Ecto neural progenitor cell (in vitro differentiated cells): ENCODE data around the gene UBE2G2.

ENCODE experiments used
- DNase-seq: peaks from one replicate; pipeline ENCODE4 v3.0.0-alpha.2; 2018; ENCODE audit warnings: low spot score

Gene UBE2G2

GRCh38 chr21:44815225-44815624, 13.6 kb upstream of the UBE2G2 start:
- DNase-seq = no peak

- no peak for DNase-seq
Measured at GRCh38 chr21:44814498-44815023, 12.9 kb upstream of the UBE2G2 start.

- no peak for DNase-seq
Measured at GRCh38 chr21:44813727-44814126, 12.1 kb upstream of the UBE2G2 start.

GRCh38 chr21:44813149-44813548, 11.5 kb upstream of the UBE2G2 start:
- no peak for DNase-seq

- DNase-seq = no peak
Measured at GRCh38 chr21:44812640-44813039, 11.0 kb upstream of the UBE2G2 start.

GRCh38 chr21:44810779-44811178, 9.2 kb upstream of the UBE2G2 start:
- DNase-seq = no peak

- DNase-seq = no peak
Measured at GRCh38 chr21:44805859-44806258, 4.2 kb upstream of the UBE2G2 start.

GRCh38 chr21:44805226-44805625, 3.6 kb upstream of the UBE2G2 start:
- DNase-seq = no peak

GRCh38 chr21:44804762-44805161, 3.1 kb upstream of the UBE2G2 start:
- no peak for DNase-seq

GRCh38 chr21:44803651-44804050, 2.0 kb upstream of the UBE2G2 start:
- no peak for DNase-seq

GRCh38 chr21:44802396-44803153, 955 bp upstream of the UBE2G2 start:
- DNase-seq = no peak

- no peak for DNase-seq
Measured at GRCh38 chr21:44800971-44801467, 601 bp downstream of the UBE2G2 start.

GRCh38 chr21:44800103-44800502, 1.5 kb downstream of the UBE2G2 start:
- no peak for DNase-seq

GRCh38 chr21:44799646-44800045, 2.0 kb downstream of the UBE2G2 start:
- no peak for DNase-seq

- DNase-seq = no peak
Measured at GRCh38 chr21:44797775-44798174, 3.8 kb downstream of the UBE2G2 start.

GRCh38 chr21:44795342-44795741, 6.3 kb downstream of the UBE2G2 start:
- no peak for DNase-seq

- DNase-seq = no peak
Measured at GRCh38 chr21:44793592-44794374, 7.8 kb downstream of the UBE2G2 start.

GRCh38 chr21:44792702-44793591, 8.7 kb downstream of the UBE2G2 start:
- peak; percentile 78 for DNase-seq

- DNase-seq = no peak
Measured at GRCh38 chr21:44791993-44792392, 9.6 kb downstream of the UBE2G2 start.

- no peak for DNase-seq
Measured at GRCh38 chr21:44791246-44791645, 10.4 kb downstream of the UBE2G2 start.

- no peak for DNase-seq
Measured at GRCh38 chr21:44790368-44790767, 11.3 kb downstream of the UBE2G2 start.

GRCh38 chr21:44789880-44790279, 11.7 kb downstream of the UBE2G2 start:
- no peak for DNase-seq
